K562 (cell line): Measurements from ENCODE around the gene INPP4B. TPM values are rescaled to one million over a fixed set of nuclear protein-coding genes. Genes with fewer than 3 reads are reported as not detected.

Experiments used
- ATAC-seq: fragments of 200-7000 bp; cut with Tn5 transposase; 3 replicates; pipeline ENCODE4 v1.9.1; 2020; ENCODE audit warnings: moderate library complexity
- BruUV-seq: library from RNA; stranded (reverse); fragments of 400-500 nt; replicated peaks from 2 replicates; lab custom pipeline; 2021; lab: Mats Ljungman, UMichigan
- CTCF ChIA-PET: fragments of 300-600 bp; formaldehyde crosslinking; extraction: SDS; loops from one replicate; lab custom pipeline; 2021; ENCODE audit warnings: low intra/inter-chr PET ratio; lab: Yijun Ruan, JAX
- POLR2A ChIA-PET: fragments of 300-600, 350-650 bp; sonication (Branson Sonifier 250); formaldehyde crosslinking; extraction: SDS; loops from one replicate; lab custom pipeline; 2021; ENCODE audit warnings: antibody characterized with exemption, inconsistent platforms; lab: Yijun Ruan, JAX
- DNase-seq, 4 experiments: peaks; one replicate each; pipeline versions ENCODE4 v3.0.0 to v3.0.0-alpha.2; 2011 to 2018; ENCODE audit warnings: low spot score in 3 of 4, mixed read lengths in 3 of 4; ENCODE audit errors: extremely low read depth in 1 of 4
- FAIRE-seq: peaks from 2 replicates; lab custom pipeline; 2011; peaks lifted over from hg19 to GRCh38; lab: Jason Lieb, UNC
- H2AFZ ChIP-seq: 2 replicates; pipeline ENCODE4 v1.6.0; 2011; ENCODE audit warnings: low read depth, low read length, control low read depth, inconsistent platforms
- H3K27ac ChIP-seq: fragments of 200-600 bp; 3 replicates; pipeline ENCODE4 v1.8.0; 2011; ENCODE audit warnings: low read depth, mild to moderate bottlenecking, control low read depth, inconsistent platforms, low read length, moderate library complexity, mixed read lengths; ENCODE audit errors: extremely low read depth
- H3K27me3 ChIP-seq, 2 experiments: fragments of 300-600 bp in 1 of 2; 2 replicates in 1 of 2; 3 replicates in 1 of 2; pipeline versions ENCODE4 v1.6.0 to v1.8.0; 2011; ENCODE audit warnings: inconsistent platforms in 2 of 2, low read length in 2 of 2, mild to moderate bottlenecking in 1 of 2, mixed read lengths in 1 of 2, moderate library complexity in 1 of 2; ENCODE audit not compliant: control insufficient read depth in 2 of 2, insufficient read depth in 2 of 2
- H3K36me3 ChIP-seq: fragments of 300-600 bp; 3 replicates; pipeline ENCODE4 v1.8.0; 2011; ENCODE audit warnings: mild to moderate bottlenecking, low read length, inconsistent platforms; ENCODE audit not compliant: control insufficient read depth, insufficient read depth
- H3K4me1 ChIP-seq, 2 experiments: fragments of 200-600 bp in 1 of 2; replicated peaks in 1 of 2; 2 replicates in 1 of 2; 3 replicates in 1 of 2; pipeline versions ENCODE4 v1.5.1 to v1.8.0; 2011; ENCODE audit warnings: inconsistent platforms in 2 of 2, low read length in 2 of 2, mild to moderate bottlenecking in 1 of 2, mixed read lengths in 1 of 2, moderate library complexity in 1 of 2; ENCODE audit not compliant: control insufficient read depth in 2 of 2, insufficient read depth in 2 of 2
- H3K4me2 ChIP-seq: 2 replicates; pipeline ENCODE4 v1.6.1; 2011; ENCODE audit warnings: low read length, control low read depth, inconsistent platforms, mixed read lengths; ENCODE audit not compliant: insufficient read depth
- H3K4me3 ChIP-seq: fragments of 200-600 bp; sonication (generic), shearing (Covaris generic); 2 replicates; pipeline ENCODE4 v1.5.1; 2016; ENCODE audit warnings: control low read depth, inconsistent platforms
- H3K79me2 ChIP-seq: fragments of 200-600 bp; 3 replicates; pipeline ENCODE4 v1.8.0; 2011; ENCODE audit warnings: low read length, inconsistent platforms; ENCODE audit not compliant: control insufficient read depth, insufficient read depth
- H3K9ac ChIP-seq, 2 experiments: 2 replicates each; pipeline versions ENCODE4 v1.6.0 to v1.6.1; 2011; ENCODE audit warnings: low read depth in 2 of 2, low read length in 2 of 2, control low read depth in 1 of 2, inconsistent platforms in 1 of 2, mild to moderate bottlenecking in 1 of 2, mixed read lengths in 1 of 2; ENCODE audit not compliant: insufficient read depth in 1 of 2
- H3K9me1 ChIP-seq: one replicate; pipeline ENCODE4 v1.6.0; 2011; ENCODE audit warnings: inconsistent platforms, mild to moderate bottlenecking, low read length, moderate library complexity; ENCODE audit not compliant: control insufficient read depth, insufficient read depth
- H3K9me3 ChIP-seq: replicated peaks from 2 replicates; pipeline ENCODE4 v1.5.1; 2011; ENCODE audit warnings: low read depth, low read length, inconsistent platforms; ENCODE audit not compliant: control insufficient read depth, insufficient read depth
- H4K20me1 ChIP-seq: replicated peaks from 2 replicates; pipeline ENCODE4 v1.6.1; 2011; ENCODE audit warnings: low read length, inconsistent platforms, mixed read lengths; ENCODE audit not compliant: control insufficient read depth, insufficient read depth
- BRD9 ChIP-seq: fragments of 450-650 bp; IDR thresholded peaks from 2 replicates; pipeline ENCODE4 v1.6.1; 2018; ENCODE audit warnings: low read depth; ENCODE audit not compliant: partially characterized antibody
- ETS2 ChIP-seq: IDR thresholded peaks from 2 replicates; pipeline ENCODE4 v1.6.1; 2016; ENCODE audit warnings: borderline replicate concordance, missing genetic modification characterization, mild to moderate bottlenecking, moderate library complexity, missing compliant biosample characterization; ENCODE audit not compliant: poor library complexity, severe bottlenecking
- PML ChIP-seq: IDR thresholded peaks from 2 replicates; pipeline ENCODE4 v1.6.1; 2012; ENCODE audit warnings: low read length, inconsistent platforms
- SIX5 ChIP-seq, 2 experiments: IDR thresholded peaks; 2 replicates each; pipeline ENCODE4 v1.6.1; 2011; ENCODE audit warnings: low read length in 2 of 2, borderline replicate concordance in 1 of 2, low read depth in 1 of 2, mild to moderate bottlenecking in 1 of 2, moderate library complexity in 1 of 2; ENCODE audit not compliant: insufficient read depth in 1 of 2
- U2AF1 ChIP-seq: fragments of 200-400 bp; formaldehyde crosslinking; optimal IDR thresholded peaks from 2 replicates; pipeline ENCODE3; 2017; ENCODE audit warnings: mild to moderate bottlenecking, low read depth, low read length, moderate library complexity
- WGBS: fragments of 100-300 bp; shearing (Covaris generic); methylation state at CpG from one replicate; pipeline ENCODE4 v1.1.6; 2016; ENCODE audit warnings: low coverage, mixed read lengths; ENCODE audit not compliant: insufficient coverage; ENCODE audit errors: missing lambda C conversion rate; 5-methylcytosine and 5-hydroxymethylcytosine counted together
- in situ Hi-C: fragments of 300-500 bp; cut with MboI; formaldehyde crosslinking; loops from 4 replicates; pipeline ENCODE4 v1.15.0; 2018; ENCODE audit warnings: inconsistent platforms, mixed read lengths
- intact Hi-C: fragments of 100-400 bp; cut with micrococcal nuclease; formaldehyde crosslinking; loops from 2 replicates; pipeline ENCODE4 v1.14.2; 2022
- polyA plus RNA-seq, 8 experiments: library from polyadenylated mRNA; depleted of rRNA in 4 of 8; stranded (reverse) in 5 of 8; unstranded in 3 of 8; fragments of >200 nt; fragmentation: Nextera tagmentation in 2 of 8; fragmentation: Illumina TruSeq in 1 of 8; extraction: Ambion mirVana in 2 of 8; extraction: Trizol in 1 of 8; gene quantifications; 2 replicates each; pipeline versions ENCODE4 v1.2.1 to v1.2.3, GENCODE V29; 2011 to 2014; ENCODE audit warnings: inconsistent platforms in 1 of 8, missing spikeins in 1 of 8
- total RNA-seq, 7 experiments: library from RNA; depleted of rRNA in 6 of 7; stranded (reverse); fragments of >200 nt in 6 of 7; fragmentation: Illumina TruSeq in 2 of 7; extraction: Trizol in 2 of 7; gene quantifications; 2 replicates each; pipeline versions ENCODE4 v1.2.1 to v1.2.3, GENCODE V29; 2011 to 2021; ENCODE audit warnings: low replicate concordance in 1 of 7
- TF ChIP-seq, protein P1 (sequence below), 2 experiments: fragments of 150-350 bp in 1 of 2; IDR thresholded peaks; 2 replicates each; pipeline ENCODE4 v1.6.1; 2012 to 2016; ENCODE audit warnings: low read depth in 2 of 2, low read length in 2 of 2, mild to moderate bottlenecking in 1 of 2, moderate library complexity in 1 of 2
- TF ChIP-seq, protein P2 (sequence below): fragments of 450-650 bp; IDR thresholded peaks from 2 replicates; pipeline ENCODE4 v1.6.1; 2016
- TF ChIP-seq, protein P3 (sequence below): fragments of 450-650 bp; IDR thresholded peaks from 2 replicates; pipeline ENCODE4 v1.6.1; 2017; ENCODE audit warnings: antibody characterized with exemption

The INPP4B gene
- total and polyA plus RNA-seq, 9 of the 15 experiments (the other 6 are each of a cell fraction or from before 2014, with no cell fraction given) = 0.04 to 0.11 TPM; not detected in 7

DNA sequence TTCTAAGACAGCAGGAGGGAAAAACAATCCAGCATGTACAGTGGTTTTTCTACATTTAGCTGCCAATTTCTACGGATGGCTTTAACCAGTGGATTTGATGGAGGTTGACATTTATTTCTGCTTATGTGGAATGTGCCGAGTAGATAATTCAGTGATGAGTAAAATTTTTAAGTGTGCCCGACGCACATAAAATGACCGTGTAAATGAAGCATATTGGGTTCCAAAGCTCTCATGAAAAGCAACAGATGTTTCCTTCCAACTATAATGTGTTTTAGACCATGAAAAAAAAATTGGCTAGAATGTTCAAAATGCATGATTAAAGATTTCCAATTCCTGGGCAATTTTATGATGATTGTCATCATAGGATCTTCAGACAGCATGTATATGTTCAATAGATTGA, 14.1 kb downstream of the INPP4B start:
- POLR2A ChIA-PET = no interaction called here
- no peak for FAIRE-seq
- WGBS = 1% methylated on average over 5 of the region's 5 CpGs

More for the DNA sequence above, 14.1 kb downstream of the INPP4B start:
- intact Hi-C loops = no loop called here
- CTCF ChIA-PET = no interaction called here
- no peaks in the 10 kb centered on the region for H3K9me3 ChIP-seq
- no TSS peak for BruUV-seq
- no peak overlapping the region for H3K4me3 ChIP-seq
- in situ Hi-C loops = no loop called here
- H3K36me3 ChIP-seq = no peaks in the 10 kb centered on the region
- no peak overlapping the region for H2AFZ ChIP-seq
- TF ChIP-seq, protein P1, sequence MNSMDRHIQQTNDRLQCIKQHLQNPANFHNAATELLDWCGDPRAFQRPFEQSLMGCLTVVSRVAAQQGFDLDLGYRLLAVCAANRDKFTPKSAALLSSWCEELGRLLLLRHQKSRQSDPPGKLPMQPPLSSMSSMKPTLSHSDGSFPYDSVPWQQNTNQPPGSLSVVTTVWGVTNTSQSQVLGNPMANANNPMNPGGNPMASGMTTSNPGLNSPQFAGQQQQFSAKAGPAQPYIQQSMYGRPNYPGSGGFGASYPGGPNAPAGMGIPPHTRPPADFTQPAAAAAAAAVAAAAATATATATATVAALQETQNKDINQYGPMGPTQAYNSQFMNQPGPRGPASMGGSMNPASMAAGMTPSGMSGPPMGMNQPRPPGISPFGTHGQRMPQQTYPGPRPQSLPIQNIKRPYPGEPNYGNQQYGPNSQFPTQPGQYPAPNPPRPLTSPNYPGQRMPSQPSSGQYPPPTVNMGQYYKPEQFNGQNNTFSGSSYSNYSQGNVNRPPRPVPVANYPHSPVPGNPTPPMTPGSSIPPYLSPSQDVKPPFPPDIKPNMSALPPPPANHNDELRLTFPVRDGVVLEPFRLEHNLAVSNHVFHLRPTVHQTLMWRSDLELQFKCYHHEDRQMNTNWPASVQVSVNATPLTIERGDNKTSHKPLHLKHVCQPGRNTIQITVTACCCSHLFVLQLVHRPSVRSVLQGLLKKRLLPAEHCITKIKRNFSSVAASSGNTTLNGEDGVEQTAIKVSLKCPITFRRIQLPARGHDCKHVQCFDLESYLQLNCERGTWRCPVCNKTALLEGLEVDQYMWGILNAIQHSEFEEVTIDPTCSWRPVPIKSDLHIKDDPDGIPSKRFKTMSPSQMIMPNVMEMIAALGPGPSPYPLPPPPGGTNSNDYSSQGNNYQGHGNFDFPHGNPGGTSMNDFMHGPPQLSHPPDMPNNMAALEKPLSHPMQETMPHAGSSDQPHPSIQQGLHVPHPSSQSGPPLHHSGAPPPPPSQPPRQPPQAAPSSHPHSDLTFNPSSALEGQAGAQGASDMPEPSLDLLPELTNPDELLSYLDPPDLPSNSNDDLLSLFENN (IDR thresholded peaks at IDR 0.05; ENCODE audit: low read depth in 2 of 2, low read length in 2 of 2) = no peak
- TF ChIP-seq PML (no peak), BRD9 (no peak), SIX5 (IDR thresholded peaks at IDR 0.05; ENCODE audit: borderline replicate concordance in 1 of 2, insufficient read depth in 1 of 2, low read depth in 1 of 2, low read length in 2 of 2) (no peak), ETS2 (tag) (no peak), U2AF1 (no peak)
- TF ChIP-seq, protein P2, sequence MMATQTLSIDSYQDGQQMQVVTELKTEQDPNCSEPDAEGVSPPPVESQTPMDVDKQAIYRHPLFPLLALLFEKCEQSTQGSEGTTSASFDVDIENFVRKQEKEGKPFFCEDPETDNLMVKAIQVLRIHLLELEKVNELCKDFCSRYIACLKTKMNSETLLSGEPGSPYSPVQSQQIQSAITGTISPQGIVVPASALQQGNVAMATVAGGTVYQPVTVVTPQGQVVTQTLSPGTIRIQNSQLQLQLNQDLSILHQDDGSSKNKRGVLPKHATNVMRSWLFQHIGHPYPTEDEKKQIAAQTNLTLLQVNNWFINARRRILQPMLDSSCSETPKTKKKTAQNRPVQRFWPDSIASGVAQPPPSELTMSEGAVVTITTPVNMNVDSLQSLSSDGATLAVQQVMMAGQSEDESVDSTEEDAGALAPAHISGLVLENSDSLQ = no peak
- TF ChIP-seq, protein P3, sequence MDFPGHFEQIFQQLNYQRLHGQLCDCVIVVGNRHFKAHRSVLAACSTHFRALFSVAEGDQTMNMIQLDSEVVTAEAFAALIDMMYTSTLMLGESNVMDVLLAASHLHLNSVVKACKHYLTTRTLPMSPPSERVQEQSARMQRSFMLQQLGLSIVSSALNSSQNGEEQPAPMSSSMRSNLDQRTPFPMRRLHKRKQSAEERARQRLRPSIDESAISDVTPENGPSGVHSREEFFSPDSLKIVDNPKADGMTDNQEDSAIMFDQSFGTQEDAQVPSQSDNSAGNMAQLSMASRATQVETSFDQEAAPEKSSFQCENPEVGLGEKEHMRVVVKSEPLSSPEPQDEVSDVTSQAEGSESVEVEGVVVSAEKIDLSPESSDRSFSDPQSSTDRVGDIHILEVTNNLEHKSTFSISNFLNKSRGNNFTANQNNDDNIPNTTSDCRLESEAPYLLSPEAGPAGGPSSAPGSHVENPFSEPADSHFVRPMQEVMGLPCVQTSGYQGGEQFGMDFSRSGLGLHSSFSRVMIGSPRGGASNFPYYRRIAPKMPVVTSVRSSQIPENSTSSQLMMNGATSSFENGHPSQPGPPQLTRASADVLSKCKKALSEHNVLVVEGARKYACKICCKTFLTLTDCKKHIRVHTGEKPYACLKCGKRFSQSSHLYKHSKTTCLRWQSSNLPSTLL = no peak
- H3K4me2 ChIP-seq = no peak overlapping the region
- no peaks in the 10 kb centered on the region for H3K27me3 ChIP-seq
- H4K20me1 ChIP-seq = no peaks in the 10 kb centered on the region
- H3K9ac ChIP-seq = no peak overlapping the region
- ATAC-seq = no peak
- no peaks in the 10 kb centered on the region for H3K79me2 ChIP-seq
- no peak for DNase-seq
- no peaks in the 10 kb centered on the region for H3K9me1 ChIP-seq
- H3K4me1 ChIP-seq = no peaks in the 10 kb centered on the region
- no peak overlapping the region for H3K27ac ChIP-seq
